Tibial nerve (tissue), 4 donors: ENCODE measurements around the gene ASTN2.

Experiments
- EP300 ChIP-seq, 2 donors: sonication (generic); formaldehyde crosslinking; IDR thresholded peaks; one replicate each; pipeline ENCODE4 v1.6.1; 2017; ENCODE audit warnings: antibody characterized with exemption in 2 of 2, mild to moderate bottlenecking in 1 of 2
- POLR2A ChIP-seq, 2 donors: fragments of 450-650 bp; IDR thresholded peaks; one replicate each; pipeline ENCODE4 v1.6.1; 2017; ENCODE audit warnings: antibody characterized with exemption in 2 of 2, mild to moderate bottlenecking in 2 of 2, moderate library complexity in 2 of 2
- TF ChIP-seq, protein P1 (sequence below), 5 experiments: fragments of 200-600 bp in 3 of 5; fragments of 450-650 bp in 2 of 5; sonication (generic) in 3 of 5; IDR thresholded peaks; one replicate each; pipeline ENCODE4 v1.5.1; 2016 to 2019; ENCODE audit warnings: antibody characterized with exemption in 5 of 5, mild to moderate bottlenecking in 3 of 5, moderate library complexity in 2 of 5

DNA sequence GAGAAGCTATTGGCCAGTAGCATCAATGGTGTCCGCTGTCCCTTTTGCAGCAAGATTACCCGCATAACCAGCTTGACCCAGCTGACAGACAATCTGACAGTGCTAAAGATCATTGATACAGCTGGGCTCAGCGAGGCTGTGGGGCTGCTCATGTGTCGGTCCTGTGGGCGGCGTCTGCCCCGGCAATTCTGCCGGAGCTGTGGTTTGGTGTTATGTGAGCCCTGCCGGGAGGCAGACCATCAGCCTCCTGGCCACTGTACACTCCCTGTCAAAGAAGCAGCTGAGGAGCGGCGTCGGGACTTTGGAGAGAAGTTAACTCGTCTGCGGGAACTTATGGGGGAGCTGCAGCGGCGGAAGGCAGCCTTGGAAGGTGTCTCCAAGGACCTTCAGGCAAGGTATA, 717.0 kb downstream of the ASTN2 start:
- TF ChIP-seq EP300 (IDR thresholded peaks at IDR 0.05) (no peak), POLR2A (IDR thresholded peaks at IDR 0.05) (no peak)
- TF ChIP-seq, protein P1, sequence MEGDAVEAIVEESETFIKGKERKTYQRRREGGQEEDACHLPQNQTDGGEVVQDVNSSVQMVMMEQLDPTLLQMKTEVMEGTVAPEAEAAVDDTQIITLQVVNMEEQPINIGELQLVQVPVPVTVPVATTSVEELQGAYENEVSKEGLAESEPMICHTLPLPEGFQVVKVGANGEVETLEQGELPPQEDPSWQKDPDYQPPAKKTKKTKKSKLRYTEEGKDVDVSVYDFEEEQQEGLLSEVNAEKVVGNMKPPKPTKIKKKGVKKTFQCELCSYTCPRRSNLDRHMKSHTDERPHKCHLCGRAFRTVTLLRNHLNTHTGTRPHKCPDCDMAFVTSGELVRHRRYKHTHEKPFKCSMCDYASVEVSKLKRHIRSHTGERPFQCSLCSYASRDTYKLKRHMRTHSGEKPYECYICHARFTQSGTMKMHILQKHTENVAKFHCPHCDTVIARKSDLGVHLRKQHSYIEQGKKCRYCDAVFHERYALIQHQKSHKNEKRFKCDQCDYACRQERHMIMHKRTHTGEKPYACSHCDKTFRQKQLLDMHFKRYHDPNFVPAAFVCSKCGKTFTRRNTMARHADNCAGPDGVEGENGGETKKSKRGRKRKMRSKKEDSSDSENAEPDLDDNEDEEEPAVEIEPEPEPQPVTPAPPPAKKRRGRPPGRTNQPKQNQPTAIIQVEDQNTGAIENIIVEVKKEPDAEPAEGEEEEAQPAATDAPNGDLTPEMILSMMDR (IDR thresholded peaks at IDR 0.05), result no peak
